SK-N-SH treated with all-trans-retinoic acid at 6 μM for 48 hours (cell line): Measurements from ENCODE around the gene TMC6.

Source experiments
- ATAC-seq: fragments of 200-7000 bp; cut with Tn5 transposase; 3 replicates; pipeline ENCODE4 v1.9.1; 2020; ENCODE audit warnings: mild to moderate bottlenecking, moderate library complexity
- ARNTL ChIP-seq: fragments of 450-650 bp; formaldehyde crosslinking; IDR thresholded peaks from 2 replicates; pipeline ENCODE4 v1.5.0; 2020; ENCODE audit warnings: low read depth, mild to moderate bottlenecking, moderate library complexity, borderline replicate concordance
- BACH2 ChIP-seq: fragments of 250-450 bp; sonication (Bioruptor Pico); IDR thresholded peaks from 2 replicates; pipeline ENCODE4 v1.9.0; 2021; ENCODE audit warnings: mild to moderate bottlenecking, borderline replicate concordance
- CSDC2 ChIP-seq: fragments of 250-450 bp; sonication (Bioruptor Pico); IDR thresholded peaks from 2 replicates; pipeline ENCODE4 v1.5.0; 2020; ENCODE audit warnings: mild to moderate bottlenecking, moderate library complexity
- GLIS3 ChIP-seq: fragments of 250-450 bp; sonication (Bioruptor Pico); IDR thresholded peaks from 2 replicates; pipeline ENCODE4 v1.5.0; 2020; ENCODE audit warnings: mild to moderate bottlenecking, moderate library complexity
- OSR1 ChIP-seq: fragments of 250-450 bp; sonication (Bioruptor Pico); IDR thresholded peaks from 2 replicates; pipeline ENCODE4 v1.8.0; 2022; ENCODE audit warnings: moderate library complexity, mild to moderate bottlenecking, inconsistent platforms
- PPARA ChIP-seq: fragments of 250-450 bp; sonication (Bioruptor Pico); IDR thresholded peaks from 2 replicates; pipeline ENCODE4 v1.5.0; 2020; ENCODE audit warnings: mild to moderate bottlenecking, borderline replicate concordance
- RARB ChIP-seq: fragments of 250-450 bp; sonication (Bioruptor Pico); IDR thresholded peaks from 2 replicates; pipeline ENCODE4 v1.8.0; 2021; ENCODE audit warnings: mild to moderate bottlenecking, moderate library complexity
- SNAI2 ChIP-seq: fragments of 250-450 bp; sonication (Bioruptor Pico); IDR thresholded peaks from 2 replicates; pipeline ENCODE4 v1.5.0; 2020; ENCODE audit warnings: mild to moderate bottlenecking, moderate library complexity
- TCF4 ChIP-seq: fragments of 250-450 bp; sonication (Bioruptor Pico); IDR thresholded peaks from 2 replicates; pipeline ENCODE4 v1.8.0; 2021; ENCODE audit warnings: mild to moderate bottlenecking, moderate library complexity, borderline replicate concordance
- TOX ChIP-seq: fragments of 250-450 bp; sonication (Bioruptor Pico); IDR thresholded peaks from 2 replicates; pipeline ENCODE4 v1.8.0; 2021; ENCODE audit warnings: mild to moderate bottlenecking, moderate library complexity, borderline replicate concordance
- ZFP3 ChIP-seq: fragments of 250-450 bp; sonication (Bioruptor Pico); IDR thresholded peaks from 2 replicates; pipeline ENCODE4 v1.5.0; 2020; ENCODE audit warnings: mild to moderate bottlenecking, moderate library complexity
- ZFP30 ChIP-seq: fragments of 450-650 bp; formaldehyde crosslinking; IDR thresholded peaks from 2 replicates; pipeline ENCODE4 v1.5.0; 2022; ENCODE audit warnings: mild to moderate bottlenecking, moderate library complexity
- ZNF565 ChIP-seq: fragments of 450-650 bp; formaldehyde crosslinking; conservative IDR thresholded peaks from 2 replicates; pipeline ENCODE4 v1.5.0; 2020; ENCODE audit warnings: low read depth, mild to moderate bottlenecking, moderate library complexity
- ZNF70 ChIP-seq: fragments of 450-650 bp; formaldehyde crosslinking; IDR thresholded peaks from 2 replicates; pipeline ENCODE4 v1.5.0; 2020; ENCODE audit warnings: mild to moderate bottlenecking, moderate library complexity
- TF ChIP-seq, protein P1 (sequence below): fragments of 250-450 bp; sonication (Bioruptor Pico); IDR thresholded peaks from 2 replicates; pipeline ENCODE4 v1.5.1; 2020; ENCODE audit warnings: low read depth, mild to moderate bottlenecking, moderate library complexity
- TF ChIP-seq, protein P2 (sequence below): fragments of 250-450 bp; sonication (Bioruptor Pico); IDR thresholded peaks from 2 replicates; pipeline ENCODE4 v1.8.0; 2020; ENCODE audit warnings: mild to moderate bottlenecking, moderate library complexity, borderline replicate concordance
- TF ChIP-seq, protein P3 (sequence below): fragments of 250-450 bp; sonication (Bioruptor Pico); IDR thresholded peaks from 2 replicates; pipeline ENCODE4 v1.8.0; 2021; ENCODE audit warnings: low read depth, mild to moderate bottlenecking, moderate library complexity, borderline replicate concordance
- TF ChIP-seq, protein P4 (sequence below): fragments of 250-450 bp; sonication (Bioruptor Pico); IDR thresholded peaks from 2 replicates; pipeline ENCODE4 v1.5.0; 2020; ENCODE audit warnings: mild to moderate bottlenecking, moderate library complexity

Gene TMC6

DNA sequence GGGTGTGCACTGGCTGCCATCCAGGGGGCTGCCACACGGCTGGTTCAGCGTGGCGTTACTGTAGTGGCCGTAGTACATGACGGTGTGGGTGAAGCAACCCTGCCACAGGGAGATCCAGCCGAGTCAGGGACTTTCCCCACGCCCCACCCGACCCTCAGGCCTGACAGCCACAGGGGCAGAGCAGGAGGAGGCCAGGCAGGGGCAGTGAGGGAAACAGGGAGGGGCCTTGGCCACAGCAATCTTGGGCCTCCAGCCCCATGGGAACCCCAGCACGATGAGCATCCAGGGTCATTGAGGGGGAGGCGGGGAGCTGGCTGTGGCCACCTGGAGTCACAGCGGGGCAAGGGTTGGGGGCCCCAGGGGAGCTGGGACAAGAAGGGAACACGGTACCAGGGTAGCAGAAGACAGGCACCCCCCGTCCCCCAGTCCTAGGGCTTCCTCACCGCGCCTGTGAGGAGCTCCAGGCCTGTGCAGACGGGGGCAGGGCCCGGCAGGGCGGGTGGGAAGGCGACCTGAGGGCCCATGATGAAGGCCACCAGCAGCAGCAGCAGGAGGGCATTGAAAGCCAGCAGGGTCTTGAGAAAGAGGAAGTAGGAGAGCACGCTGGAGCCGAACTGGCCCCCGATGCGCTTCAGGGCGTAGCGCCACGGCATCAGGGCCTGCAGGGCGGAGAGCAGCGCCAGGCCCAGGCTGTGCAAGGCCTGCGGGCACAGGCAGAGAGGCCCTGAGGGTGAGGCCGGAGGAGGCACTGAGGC is 4.3 kb downstream of the TMC6 start:
- TF ChIP-seq GLIS3 (no peak), ZNF565 (CRISPR knock-in tag) (no peak), RARB (CRISPR knock-in tag) (no peak), CSDC2 (CRISPR knock-in tag) (no peak), SNAI2 (CRISPR knock-in tag) (no peak), ZNF70 (CRISPR knock-in tag) (no peak), BACH2 (CRISPR knock-in tag) (no peak)
- TF ChIP-seq, protein P1, sequence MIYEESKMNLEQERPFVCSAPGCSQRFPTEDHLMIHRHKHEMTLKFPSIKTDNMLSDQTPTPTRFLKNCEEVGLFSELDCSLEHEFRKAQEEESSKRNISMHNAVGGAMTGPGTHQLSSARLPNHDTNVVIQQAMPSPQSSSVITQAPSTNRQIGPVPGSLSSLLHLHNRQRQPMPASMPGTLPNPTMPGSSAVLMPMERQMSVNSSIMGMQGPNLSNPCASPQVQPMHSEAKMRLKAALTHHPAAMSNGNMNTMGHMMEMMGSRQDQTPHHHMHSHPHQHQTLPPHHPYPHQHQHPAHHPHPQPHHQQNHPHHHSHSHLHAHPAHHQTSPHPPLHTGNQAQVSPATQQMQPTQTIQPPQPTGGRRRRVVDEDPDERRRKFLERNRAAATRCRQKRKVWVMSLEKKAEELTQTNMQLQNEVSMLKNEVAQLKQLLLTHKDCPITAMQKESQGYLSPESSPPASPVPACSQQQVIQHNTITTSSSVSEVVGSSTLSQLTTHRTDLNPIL (CRISPR knock-in tag): no peak
- no peak for ATAC-seq

DNA sequence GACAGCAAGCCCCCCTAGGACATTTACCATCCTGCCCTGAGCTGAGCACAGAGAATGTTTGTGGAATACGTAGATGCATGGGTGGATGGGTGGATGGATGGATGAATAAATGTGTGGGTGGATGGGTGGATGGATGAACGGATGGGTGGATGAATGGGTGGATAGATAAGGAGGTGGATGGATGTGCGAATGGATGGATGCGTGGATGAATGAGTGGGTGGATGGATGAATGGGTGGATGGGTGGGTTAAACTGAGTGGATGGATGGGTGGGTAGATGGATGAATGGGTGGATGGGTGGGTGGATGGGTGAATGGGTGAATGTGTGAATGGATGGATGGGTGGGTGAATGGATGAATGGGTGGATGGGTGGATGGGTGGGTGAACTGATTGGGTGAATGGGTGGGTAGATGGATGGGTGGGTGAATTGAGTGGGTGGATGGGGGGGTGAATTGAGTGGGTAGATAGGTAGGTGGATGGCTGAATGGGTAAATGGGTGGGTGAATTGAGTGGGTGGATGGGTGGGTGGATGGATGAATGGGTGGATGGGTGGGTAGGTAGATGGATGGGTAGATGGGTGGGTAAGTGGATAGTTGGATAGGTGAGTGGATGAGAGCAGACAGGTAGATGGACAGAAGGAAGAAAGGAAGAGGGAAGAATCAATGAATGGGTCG is 5.2 kb downstream of the TMC6 start:
- ATAC-seq: no peak
- TF ChIP-seq, protein P1 (CRISPR knock-in tag): no peak
- TF ChIP-seq ZFP3 (CRISPR knock-in tag) (no peak), TOX (CRISPR knock-in tag) (no peak), PPARA (CRISPR knock-in tag) (no peak), CSDC2 (CRISPR knock-in tag) (no peak), ZNF565 (CRISPR knock-in tag) (no peak), OSR1 (CRISPR knock-in tag) (no peak)

DNA sequence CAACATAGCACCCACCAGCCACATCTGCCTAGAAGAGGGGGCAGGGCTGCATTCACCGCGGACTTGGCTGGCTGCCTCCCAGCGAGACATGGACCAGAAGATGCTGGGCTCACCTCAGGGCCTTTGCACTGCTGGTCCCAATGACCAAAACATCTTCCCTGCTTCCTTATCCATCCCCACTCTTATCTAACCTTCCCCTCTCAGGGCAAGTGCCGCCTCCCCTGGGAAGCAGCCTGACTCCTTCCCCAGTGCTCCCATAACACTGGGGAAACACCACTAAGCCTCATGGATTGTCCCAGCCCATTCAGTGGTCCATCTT is 5.7 kb downstream of the TMC6 start:
- no peak for ATAC-seq
- no peak for TF ChIP-seq GLIS3
- no peak for TF ChIP-seq CSDC2 (CRISPR knock-in tag)
- no peak for TF ChIP-seq ARNTL (CRISPR knock-in tag)
- TF ChIP-seq, protein P2, sequence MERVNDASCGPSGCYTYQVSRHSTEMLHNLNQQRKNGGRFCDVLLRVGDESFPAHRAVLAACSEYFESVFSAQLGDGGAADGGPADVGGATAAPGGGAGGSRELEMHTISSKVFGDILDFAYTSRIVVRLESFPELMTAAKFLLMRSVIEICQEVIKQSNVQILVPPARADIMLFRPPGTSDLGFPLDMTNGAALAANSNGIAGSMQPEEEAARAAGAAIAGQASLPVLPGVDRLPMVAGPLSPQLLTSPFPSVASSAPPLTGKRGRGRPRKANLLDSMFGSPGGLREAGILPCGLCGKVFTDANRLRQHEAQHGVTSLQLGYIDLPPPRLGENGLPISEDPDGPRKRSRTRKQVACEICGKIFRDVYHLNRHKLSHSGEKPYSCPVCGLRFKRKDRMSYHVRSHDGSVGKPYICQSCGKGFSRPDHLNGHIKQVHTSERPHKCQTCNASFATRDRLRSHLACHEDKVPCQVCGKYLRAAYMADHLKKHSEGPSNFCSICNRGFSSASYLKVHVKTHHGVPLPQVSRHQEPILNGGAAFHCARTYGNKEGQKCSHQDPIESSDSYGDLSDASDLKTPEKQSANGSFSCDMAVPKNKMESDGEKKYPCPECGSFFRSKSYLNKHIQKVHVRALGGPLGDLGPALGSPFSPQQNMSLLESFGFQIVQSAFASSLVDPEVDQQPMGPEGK (CRISPR knock-in tag): no peak
- TF ChIP-seq TOX (CRISPR knock-in tag): no peak
- no peak for TF ChIP-seq BACH2 (CRISPR knock-in tag)
- no peak for TF ChIP-seq ZFP3 (CRISPR knock-in tag)
- no peak for TF ChIP-seq ZFP30 (CRISPR knock-in tag)
- TF ChIP-seq RARB (CRISPR knock-in tag): no peak
- no peak for TF ChIP-seq TCF4 (CRISPR knock-in tag)
- TF ChIP-seq, protein P3, sequence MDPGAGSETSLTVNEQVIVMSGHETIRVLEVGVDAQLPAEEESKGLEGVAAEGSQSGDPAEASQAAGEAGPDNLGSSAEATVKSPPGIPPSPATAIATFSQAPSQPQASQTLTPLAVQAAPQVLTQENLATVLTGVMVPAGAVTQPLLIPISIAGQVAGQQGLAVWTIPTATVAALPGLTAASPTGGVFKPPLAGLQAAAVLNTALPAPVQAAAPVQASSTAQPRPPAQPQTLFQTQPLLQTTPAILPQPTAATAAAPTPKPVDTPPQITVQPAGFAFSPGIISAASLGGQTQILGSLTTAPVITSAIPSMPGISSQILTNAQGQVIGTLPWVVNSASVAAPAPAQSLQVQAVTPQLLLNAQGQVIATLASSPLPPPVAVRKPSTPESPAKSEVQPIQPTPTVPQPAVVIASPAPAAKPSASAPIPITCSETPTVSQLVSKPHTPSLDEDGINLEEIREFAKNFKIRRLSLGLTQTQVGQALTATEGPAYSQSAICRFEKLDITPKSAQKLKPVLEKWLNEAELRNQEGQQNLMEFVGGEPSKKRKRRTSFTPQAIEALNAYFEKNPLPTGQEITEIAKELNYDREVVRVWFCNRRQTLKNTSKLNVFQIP (CRISPR knock-in tag): no peak
- no peak for TF ChIP-seq OSR1 (CRISPR knock-in tag)
- TF ChIP-seq SNAI2 (CRISPR knock-in tag): no peak
- TF ChIP-seq, protein P4, sequence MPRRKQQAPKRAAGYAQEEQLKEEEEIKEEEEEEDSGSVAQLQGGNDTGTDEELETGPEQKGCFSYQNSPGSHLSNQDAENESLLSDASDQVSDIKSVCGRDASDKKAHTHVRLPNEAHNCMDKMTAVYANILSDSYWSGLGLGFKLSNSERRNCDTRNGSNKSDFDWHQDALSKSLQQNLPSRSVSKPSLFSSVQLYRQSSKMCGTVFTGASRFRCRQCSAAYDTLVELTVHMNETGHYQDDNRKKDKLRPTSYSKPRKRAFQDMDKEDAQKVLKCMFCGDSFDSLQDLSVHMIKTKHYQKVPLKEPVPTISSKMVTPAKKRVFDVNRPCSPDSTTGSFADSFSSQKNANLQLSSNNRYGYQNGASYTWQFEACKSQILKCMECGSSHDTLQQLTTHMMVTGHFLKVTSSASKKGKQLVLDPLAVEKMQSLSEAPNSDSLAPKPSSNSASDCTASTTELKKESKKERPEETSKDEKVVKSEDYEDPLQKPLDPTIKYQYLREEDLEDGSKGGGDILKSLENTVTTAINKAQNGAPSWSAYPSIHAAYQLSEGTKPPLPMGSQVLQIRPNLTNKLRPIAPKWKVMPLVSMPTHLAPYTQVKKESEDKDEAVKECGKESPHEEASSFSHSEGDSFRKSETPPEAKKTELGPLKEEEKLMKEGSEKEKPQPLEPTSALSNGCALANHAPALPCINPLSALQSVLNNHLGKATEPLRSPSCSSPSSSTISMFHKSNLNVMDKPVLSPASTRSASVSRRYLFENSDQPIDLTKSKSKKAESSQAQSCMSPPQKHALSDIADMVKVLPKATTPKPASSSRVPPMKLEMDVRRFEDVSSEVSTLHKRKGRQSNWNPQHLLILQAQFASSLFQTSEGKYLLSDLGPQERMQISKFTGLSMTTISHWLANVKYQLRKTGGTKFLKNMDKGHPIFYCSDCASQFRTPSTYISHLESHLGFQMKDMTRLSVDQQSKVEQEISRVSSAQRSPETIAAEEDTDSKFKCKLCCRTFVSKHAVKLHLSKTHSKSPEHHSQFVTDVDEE: no peak
